Fibroblast of skin of abdomen (primary cell): ENCODE data around the gene CFAP74.

Source experiments
- DNase-seq: peaks from one replicate; pipeline ENCODE4 v3.0.0-alpha.2; 2013

The CFAP74 gene

GRCh38 chr1:1925437-1926345 lies 77.9 kb downstream of the CFAP74 start:
- DNase-seq, result no peak

DNA sequence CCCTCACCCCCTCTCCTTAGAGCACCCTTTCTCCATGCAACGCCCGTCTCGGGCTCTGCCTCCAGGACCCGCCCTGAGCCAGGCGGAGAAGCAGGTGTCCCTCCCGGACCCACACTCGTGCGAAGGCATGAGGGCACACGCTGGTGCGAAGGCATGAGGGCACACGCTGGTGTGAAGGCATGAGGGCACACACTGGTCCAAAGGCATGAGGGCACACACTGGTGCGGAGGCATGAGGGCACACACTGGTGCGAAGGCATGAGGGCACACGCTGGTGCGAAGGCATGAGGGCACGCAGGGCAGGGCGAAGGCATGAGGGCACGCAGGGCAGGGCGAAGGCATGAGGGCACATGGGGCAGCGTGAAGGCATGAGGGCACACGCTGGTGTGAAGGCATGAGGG lies 78.7 kb downstream of the CFAP74 start:
- no peak for DNase-seq

DNA sequence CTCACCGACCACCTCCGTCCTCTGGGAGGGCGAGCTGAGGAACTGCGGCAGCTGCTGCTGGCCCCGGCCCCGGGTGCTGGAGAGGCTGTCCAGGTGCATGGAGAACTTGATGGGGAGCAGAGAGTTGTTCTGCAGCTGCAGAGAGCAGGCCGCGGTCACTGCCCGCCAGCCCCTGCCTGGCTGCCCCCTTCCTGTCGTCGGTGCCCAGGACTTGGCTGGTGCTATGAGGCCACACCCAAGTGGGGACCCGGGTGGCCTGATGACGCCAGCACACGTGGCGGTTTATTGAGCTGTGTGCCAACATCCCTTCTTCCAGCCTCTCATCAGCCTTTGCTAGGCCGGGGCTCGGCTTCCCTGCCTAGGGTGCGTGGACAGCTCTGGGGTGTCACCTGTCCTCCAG lies 79.2 kb downstream of the CFAP74 start:
- no peak for DNase-seq

DNA sequence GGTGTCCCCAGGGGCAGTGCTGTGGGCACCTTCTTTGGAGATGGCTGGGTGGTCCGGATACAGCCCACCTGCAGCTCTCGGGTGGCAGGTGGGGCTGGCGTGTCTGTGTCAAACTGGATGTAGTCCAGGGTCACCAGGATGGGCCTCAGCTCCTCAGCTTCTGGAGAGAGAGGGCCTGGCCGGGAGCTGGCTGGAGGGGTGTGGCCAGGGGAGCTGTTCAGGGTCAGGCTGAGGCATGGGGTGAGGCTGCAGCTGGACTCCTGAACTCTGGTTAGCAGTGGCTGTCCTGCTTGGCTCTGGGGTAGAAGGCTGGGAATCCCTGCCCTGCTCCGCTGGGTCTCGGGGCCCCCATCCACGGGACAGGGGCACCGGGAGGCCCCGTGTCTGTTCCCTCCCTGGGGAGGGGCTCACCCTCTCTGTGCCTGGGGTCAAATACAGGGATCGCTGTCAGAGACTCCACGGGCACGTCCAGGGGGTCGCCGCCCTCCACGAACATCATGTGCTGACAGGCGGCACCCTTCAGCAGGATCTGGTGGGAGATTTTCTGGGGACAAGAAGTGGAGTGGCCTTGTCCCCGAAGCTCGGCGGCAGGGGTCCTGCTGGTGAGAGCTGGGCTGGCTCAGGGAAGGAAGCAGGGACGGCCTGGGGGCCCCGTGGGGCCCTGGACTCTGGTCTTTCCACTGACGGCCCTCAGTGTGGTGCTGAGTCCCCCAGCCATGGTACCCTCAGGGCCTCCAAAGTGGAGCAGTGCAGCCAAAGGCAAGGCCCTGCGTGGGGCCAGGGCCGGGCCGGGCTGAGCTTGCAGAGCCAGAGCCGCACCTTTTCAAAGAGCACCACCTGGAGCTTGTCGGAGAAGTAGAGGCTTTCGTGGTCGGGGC lies 80.4 kb downstream of the CFAP74 start:
- no peak for DNase-seq

- DNase-seq, result no peak
These were observed 81.0 kb downstream of the CFAP74 start for GRCh38 chr1:1922702-1922955.

DNA sequence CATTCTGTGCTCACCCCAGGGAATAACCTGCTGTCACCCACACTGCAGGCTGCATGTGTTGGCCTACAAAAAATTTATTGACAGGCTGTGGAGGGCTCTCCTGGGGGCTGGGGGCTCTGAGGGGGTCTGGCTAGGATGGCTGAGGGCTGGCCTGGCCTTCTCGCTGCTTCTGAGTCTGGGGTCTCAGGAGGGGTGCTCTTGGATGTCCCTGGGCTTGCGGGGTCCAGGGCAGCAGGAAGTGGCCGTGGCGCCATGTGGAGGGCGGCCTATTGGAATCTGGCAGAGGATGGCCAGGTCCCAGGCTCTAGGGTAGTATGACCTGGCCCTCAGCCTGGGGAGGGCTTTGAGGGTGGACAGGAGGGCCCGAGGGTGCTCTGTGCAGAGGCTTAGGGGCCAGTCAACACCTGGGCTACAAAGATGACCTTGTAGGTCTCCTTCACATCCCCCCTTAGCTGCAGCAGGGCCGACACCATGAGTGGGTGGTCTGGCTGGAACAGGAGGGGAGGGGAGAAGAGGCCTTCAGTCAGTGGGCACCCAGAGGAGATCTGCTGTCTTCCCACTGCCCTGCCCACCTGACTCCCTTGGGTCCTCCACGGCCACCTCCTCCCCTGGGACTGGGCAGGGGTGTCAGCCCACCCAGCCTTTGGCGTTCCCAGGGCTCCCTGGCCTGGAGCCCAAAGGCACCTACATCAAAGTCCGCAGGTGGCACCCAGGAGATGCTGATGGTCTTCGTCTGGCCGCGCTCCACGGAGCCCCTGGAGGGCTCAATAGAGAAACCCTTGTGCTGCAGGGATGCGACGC lies 81.5 kb downstream of the CFAP74 start:
- DNase-seq, result no peak

DNA sequence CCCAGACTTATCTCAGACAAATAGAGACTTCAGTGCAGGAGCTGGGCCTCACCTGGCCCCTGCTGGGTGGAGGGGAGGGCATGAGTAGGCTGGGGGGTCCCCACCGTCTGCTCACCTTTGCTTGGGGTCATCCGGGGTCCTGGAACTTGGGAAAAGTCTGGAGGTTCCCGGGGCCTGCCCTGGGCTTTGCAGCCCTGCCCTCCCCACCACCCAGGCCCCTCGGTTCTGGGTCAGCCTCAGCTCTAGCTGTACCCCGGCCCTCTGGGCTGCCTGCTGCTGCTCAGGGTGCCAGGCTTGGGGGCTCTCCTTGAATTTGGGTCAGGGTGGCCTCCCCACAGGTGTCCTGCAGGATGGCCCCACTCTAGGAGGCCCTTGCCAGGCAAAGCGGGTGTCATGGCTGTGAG lies 82.1 kb downstream of the CFAP74 start:
- no peak for DNase-seq

DNA sequence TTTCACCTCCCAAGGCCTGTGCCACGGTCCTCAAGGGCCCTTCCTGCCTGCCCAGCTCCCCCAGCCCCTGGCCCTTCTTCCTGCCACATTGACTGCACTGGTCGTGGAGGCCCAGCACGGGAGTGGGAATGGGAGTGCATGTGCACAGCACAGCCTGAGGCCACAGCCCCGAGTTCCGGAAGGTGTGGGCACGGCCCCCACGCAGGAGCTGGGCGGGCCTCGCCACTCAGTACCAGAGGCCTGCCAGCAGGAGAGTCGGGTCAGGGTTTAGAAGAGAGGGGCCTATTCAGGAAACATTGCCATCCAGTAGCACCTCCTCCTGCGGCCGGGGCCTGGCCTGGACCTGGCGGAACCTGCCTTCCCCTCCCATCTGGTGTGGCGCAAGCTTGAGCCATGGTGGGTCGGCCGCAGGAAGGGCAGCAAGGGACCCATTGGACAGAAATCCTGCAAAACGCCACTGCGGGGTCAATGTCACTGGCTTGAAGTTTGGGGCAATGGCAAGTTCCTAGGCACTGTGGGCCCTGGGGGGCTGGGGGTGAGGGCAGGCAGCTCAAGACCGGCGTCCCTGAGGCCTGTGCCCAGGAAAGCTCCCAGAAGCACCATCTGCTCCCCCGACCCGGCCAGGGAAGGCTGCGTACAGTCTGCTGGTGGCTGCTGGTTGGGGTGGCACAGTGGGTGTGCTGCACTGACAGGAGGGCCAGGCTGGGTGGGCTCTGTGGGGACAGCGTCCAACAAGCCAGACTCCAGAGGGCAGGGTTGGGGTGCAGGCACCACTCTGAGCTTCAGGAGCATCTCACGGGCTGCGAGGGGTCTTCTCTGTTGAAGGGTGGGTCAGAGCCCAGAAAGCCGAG lies 82.8 kb downstream of the CFAP74 start:
- no peak for DNase-seq

DNA sequence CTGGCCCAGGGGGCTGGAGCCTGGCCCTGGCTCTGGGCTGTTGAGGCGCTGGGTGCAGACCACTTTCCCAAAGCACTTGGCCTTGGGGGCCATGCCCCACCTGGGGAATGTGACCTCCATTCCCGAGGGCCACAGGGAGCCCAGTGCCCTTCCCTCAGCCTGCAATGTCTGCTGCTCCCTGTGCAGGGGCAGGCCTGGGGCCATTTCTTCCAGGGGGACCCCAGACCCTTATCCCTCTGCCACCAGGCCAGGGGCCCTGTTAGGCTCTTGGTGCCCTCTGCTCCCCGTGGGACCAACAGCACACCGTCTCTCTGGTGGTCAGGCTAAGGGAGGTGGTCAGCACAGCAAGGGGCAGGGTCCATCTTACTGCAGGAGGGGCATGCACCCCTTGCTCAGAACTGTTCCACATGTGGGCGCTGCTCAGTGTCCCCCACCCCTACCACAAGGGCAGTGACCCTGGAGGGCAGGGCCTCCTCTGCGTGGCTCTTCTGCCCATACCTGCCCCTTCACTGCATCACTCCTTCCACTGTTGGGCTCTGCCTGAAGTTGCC lies 83.5 kb downstream of the CFAP74 start:
- no peak for DNase-seq

DNA sequence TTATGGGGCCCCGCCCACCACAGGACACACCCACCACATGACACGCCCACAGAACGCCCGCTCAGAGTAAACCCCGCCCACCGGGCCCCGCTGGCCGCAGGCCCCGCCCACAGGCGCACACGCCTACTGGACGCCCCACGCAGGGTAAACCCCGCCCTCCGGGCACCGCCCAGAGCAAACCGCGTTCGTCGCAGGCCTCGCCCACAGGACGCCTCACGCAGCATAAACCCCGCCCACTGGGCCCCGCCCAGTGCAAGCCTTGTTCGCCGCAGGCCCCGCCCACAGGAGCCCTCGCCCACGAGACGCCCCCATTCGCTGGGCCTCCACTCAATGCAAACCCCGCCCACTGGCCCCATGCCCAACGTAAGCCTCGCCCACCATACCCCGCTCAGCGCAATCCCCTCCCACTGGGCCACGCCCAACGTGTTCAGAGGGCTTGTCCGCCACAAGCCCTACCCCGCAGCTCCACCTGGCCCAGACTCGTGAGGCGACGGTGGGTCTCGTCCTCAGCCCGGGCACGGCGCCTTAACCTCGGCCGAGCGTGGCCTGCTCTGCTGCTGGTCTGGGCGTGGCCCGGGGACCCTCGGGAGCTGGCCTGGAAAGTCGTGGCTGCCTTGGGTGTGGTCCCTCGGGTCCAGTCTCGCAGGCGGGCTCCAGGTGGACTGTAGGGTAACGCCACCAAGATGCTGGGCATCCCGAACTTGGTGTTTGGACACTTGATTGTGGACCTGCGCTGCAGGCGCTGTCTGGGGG lies 84.1 kb downstream of the CFAP74 start:
- peak; percentile 95 for DNase-seq

GRCh38 chr1:1918901-1919303 lies 84.7 kb downstream of the CFAP74 start, which contains the start of gene TMEM52:
TMEM52 (minus strand) TSS chr1:1919279; CDS start chr1:1919265, 14 bp downstream.
- DNase-seq, result no peak

DNA sequence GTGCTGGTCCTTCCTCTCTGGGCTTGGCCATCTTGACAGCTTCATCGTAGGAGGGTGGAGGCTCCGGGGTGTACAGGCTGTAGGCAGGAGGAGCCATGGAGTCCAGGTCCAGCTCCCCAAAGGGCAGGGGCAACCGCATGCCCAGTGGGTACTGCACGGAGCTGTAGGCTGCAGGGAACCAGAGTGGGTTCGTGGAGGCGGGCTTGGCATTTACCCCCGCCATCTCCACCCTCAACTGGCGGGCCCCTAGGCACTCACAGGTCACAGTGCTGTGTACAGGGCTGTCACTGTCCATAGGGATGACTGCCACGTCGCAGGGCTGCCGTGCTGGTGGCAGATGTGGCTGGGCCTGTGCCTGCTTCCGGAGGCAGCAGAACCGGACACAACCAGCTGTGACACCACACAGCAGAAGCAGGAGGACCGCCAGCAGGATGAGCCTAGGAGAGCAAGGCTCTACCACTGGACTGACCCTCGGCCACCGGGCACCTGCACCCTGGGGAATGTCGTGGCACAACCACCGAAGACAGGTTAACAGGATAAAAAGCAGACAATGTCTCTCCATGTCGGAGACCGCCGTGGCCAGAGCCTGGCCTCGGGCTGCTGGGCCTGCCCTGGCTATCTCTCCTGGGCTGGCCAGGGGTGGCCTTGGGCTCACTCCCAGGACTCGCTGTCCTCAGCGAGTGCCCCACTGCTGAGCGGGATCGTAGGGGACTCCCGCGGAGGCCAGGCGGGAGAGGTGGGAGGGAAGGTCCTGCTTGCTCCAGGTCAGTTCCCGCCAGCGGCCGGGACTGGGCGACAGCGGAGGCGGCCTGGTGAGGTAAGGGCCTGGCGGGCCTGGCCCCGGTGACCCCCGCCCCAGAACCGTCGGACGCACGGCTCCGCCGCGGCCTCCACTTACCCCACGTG lies 85.3 kb downstream of the CFAP74 start:
- no peak for DNase-seq

GRCh38 chr1:1917304-1917976 lies 86.1 kb downstream of the CFAP74 start:
- DNase-seq, result no peak

GRCh38 chr1:1916851-1917251 lies 86.7 kb downstream of the CFAP74 start:
- DNase-seq, result no peak

- DNase-seq, result no peak
These were observed 87.4 kb downstream of the CFAP74 start for GRCh38 chr1:1915911-1916840.

DNA sequence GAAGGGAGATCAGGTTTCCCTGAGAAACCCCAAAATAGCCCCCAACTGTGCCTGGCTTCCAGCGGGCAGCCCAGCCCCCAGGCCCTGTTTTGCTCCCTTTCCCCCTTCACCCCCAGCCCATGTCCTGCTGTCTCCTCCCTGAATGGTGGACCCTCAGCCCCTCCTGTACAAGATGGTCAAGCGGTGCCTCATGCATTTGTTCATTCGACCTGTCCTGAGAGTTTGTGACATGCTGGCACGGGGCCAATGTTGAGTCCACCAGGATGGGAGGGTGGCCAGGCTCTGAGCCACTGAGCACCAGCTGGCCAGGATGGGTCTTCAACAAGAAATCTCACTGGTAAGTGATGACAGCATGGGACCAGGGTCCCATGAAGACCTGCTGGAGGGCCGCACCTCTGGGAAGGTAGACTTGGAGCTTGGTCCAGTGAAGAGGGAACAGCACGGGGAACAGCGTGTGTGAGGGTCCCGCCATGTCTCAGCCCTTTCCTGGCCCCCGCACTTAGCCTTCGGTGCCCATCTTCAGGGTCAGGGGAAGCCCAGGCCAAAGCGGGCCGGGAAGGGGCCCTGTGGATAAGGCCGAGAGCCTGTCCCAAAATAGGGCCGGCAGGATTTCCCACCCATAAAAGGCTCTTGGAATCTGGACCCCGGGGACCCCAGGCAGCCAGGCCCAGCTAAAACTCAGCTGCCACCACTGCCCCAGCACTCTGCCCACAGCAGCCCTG lies 88.5 kb downstream of the CFAP74 start, which contains the start of gene CALML6:
CALML6 (plus strand) TSS at position 290 of the 722 bp plus-strand sequence; CDS start at position 311, 21 bp downstream.
- no peak for DNase-seq
